NCI-H1930 (cell line): ENCODE measurements around the gene MYCN.

Experiments used
- DNase-seq, 2 experiments: peaks; one replicate each; lab custom pipeline; 2025; lab: John Stamatoyannopoulos, UW

MYCN gene

GRCh38 chr2:15931319-15931890, 8.9 kb upstream of the MYCN start:
- no peak for DNase-seq

- no peak for DNase-seq
These were observed 8.4 kb upstream of the MYCN start for GRCh38 chr2:15931950-15932349.

- no peak for DNase-seq
These were observed 7.8 kb upstream of the MYCN start for GRCh38 chr2:15932394-15933183.

GRCh38 chr2:15933184-15933845, 7.0 kb upstream of the MYCN start:
- no peak for DNase-seq

- DNase-seq, result no peak
These were observed 5.9 kb upstream of the MYCN start for GRCh38 chr2:15934291-15934945.

GRCh38 chr2:15935189-15935588, 5.2 kb upstream of the MYCN start:
- no peak for DNase-seq

- no peak for DNase-seq
These were observed 4.7 kb upstream of the MYCN start for GRCh38 chr2:15935675-15936074.

- DNase-seq, result no peak
These were observed 3.9 kb upstream of the MYCN start for GRCh38 chr2:15936277-15937104.

GRCh38 chr2:15937105-15937881, 3.1 kb upstream of the MYCN start:
- DNase-seq, result no peak

GRCh38 chr2:15937882-15938802, 2.2 kb upstream of the MYCN start:
- DNase-seq, result no peak

- DNase-seq, result no peak
These were observed 1.4 kb upstream of the MYCN start for GRCh38 chr2:15938803-15939555.

GRCh38 chr2:15939556-15939853, 845 bp upstream of the MYCN start:
- DNase-seq, result no peak

- DNase-seq, result no peak
These were observed 521 bp downstream of the MYCN start for GRCh38 chr2:15940661-15941480.

GRCh38 chr2:15941481-15941850, 1.1 kb downstream of the MYCN start:
- no peak for DNase-seq

GRCh38 chr2:15941871-15942710, 1.7 kb downstream of the MYCN start:
- DNase-seq, result no peak

- no peak for DNase-seq
These were observed 2.5 kb downstream of the MYCN start for GRCh38 chr2:15942711-15943345.
